ENCODE data around the gene HHEX. TPM values are rescaled to one million over a fixed set of nuclear protein-coding genes. Genes with fewer than 3 reads are reported as not detected.
"Not testable (repeated sequence)": the region's sequence is repeated elsewhere in the genome, so short reads cannot be mapped to it uniquely, and the experiment has no call there.

HHEX gene
- total RNA-seq, 2 experiments from 2014 or later: 0.11 TPM; not detected in 1

GRCh38 chr10:92741741-92742140 lies 52.0 kb downstream of the HHEX start:
- not testable (repeated sequence) for ATAC-seq, H3K4me1 Mint-ChIP-seq, H3K27me3 Mint-ChIP-seq

GRCh38 chr10:92742331-92743228 lies 52.8 kb downstream of the HHEX start:
- CTCF ChIA-PET: no interaction called here
- H3K27ac Mint-ChIP-seq: no peak overlapping the region
- no peaks in the 10 kb centered on the region for H3K9me3 Mint-ChIP-seq (ENCODE audit: low read depth)

More at GRCh38 chr10:92741741-92742140, 52.0 kb downstream of the HHEX start:
- CTCF ChIA-PET; H3K9me3 Mint-ChIP-seq (ENCODE audit: low read depth); H3K4me3 Mint-ChIP-seq; H3K27ac Mint-ChIP-seq; H3K36me3 Mint-ChIP-seq (ENCODE audit: low read depth); DNase-seq; POLR2A ChIA-PET; intact Hi-C loops (cut with DNase I, micrococcal nuclease): not testable (repeated sequence)

More at GRCh38 chr10:92742331-92743228, 52.8 kb downstream of the HHEX start:
- Mint-ChIP-seq H3K27me3 (peaks cover 5% of the 10 kb centered on the region), H3K4me3 (no peak overlapping the region), H3K4me1 (no peaks in the 10 kb centered on the region), H3K36me3 (ENCODE audit: low read depth) (no peaks in the 10 kb centered on the region)
- ATAC-seq (no peak), DNase-seq (no peak)
- POLR2A ChIA-PET: no interaction called here
- intact Hi-C loops (cut with DNase I, micrococcal nuclease): no loop called here

Other genes starting within 250 kb of the HHEX start
- 10 to 100 TPM; 30.8 to 35.5 TPM for gene IDE, start 115.9 kb upstream of the HHEX start, total RNA-seq
- 10 to 100 TPM; 59.1 to 59.3 TPM for gene KIF11, start 96.8 kb upstream of the HHEX start, total RNA-seq
- 10 to 100 TPM in 1 of 2 experiments, 1 to 10 TPM in 1; 9.7 to 12.1 TPM for gene EXOC6, start 158.6 kb downstream of the HHEX start, total RNA-seq

Data from activated CD4-positive, alpha-beta T cell treated with anti-CD3 and anti-CD28 coated beads for 36 hours (primary cell).